Parathyroid adenoma (tissue), 2 donors: Measurements from ENCODE around the gene WDR53.
"Not testable (repeated sequence)": the region's sequence is repeated elsewhere in the genome, so short reads cannot be mapped to it uniquely, and the experiment has no call there.

Source experiments
- H2AFZ ChIP-seq: fragments of 300-600 bp; sonication (generic); one replicate; pipeline ENCODE4 v1.7.0; 2017; ENCODE audit warnings: antibody characterized with exemption, mild to moderate bottlenecking
- H3K27ac ChIP-seq: fragments of 300-600 bp; sonication (generic); one replicate; pipeline ENCODE4 v1.7.0; 2017
- H3K27me3 ChIP-seq: fragments of 300-600 bp; sonication (generic); one replicate; pipeline ENCODE4 v1.7.0; 2017; ENCODE audit warnings: low read length; ENCODE audit not compliant: control insufficient read depth, insufficient read depth
- H3K36me3 ChIP-seq: fragments of 300-600 bp; sonication (generic); one replicate; pipeline ENCODE4 v1.7.0; 2017; ENCODE audit warnings: low read length; ENCODE audit not compliant: control insufficient read depth, insufficient read depth
- H3K4me1 ChIP-seq: fragments of 300-600 bp; sonication (generic); one replicate; pipeline ENCODE4 v1.7.0; 2017; ENCODE audit warnings: control low read depth
- H3K4me2 ChIP-seq: fragments of 300-600 bp; sonication (generic); one replicate; pipeline ENCODE4 v1.7.0; 2017; ENCODE audit warnings: low read length
- H3K4me3 ChIP-seq: fragments of 300-600 bp; sonication (generic); one replicate; pipeline ENCODE4 v1.7.0; 2017; ENCODE audit warnings: low read depth, low read length
- H3K79me2 ChIP-seq: fragments of 300-600 bp; sonication (generic); one replicate; pipeline ENCODE4 v1.7.0; 2017; ENCODE audit warnings: control low read depth
- H3K9ac ChIP-seq: fragments of 300-600 bp; sonication (generic); one replicate; pipeline ENCODE4 v1.7.0; 2017; ENCODE audit warnings: mild to moderate bottlenecking
- H3K9me3 ChIP-seq: fragments of 300-600 bp; sonication (generic); one replicate; pipeline ENCODE4 v1.7.0; 2017; ENCODE audit warnings: low read length; ENCODE audit not compliant: control insufficient read depth
- TF ChIP-seq, protein P1 (sequence below): fragments of 300-600 bp; sonication (generic); IDR thresholded peaks from one replicate; pipeline ENCODE4 v1.7.0; 2017; ENCODE audit warnings: antibody characterized with exemption, mild to moderate bottlenecking
- donor health status: primary hyperparathyroidism.

WDR53 gene

DNA sequence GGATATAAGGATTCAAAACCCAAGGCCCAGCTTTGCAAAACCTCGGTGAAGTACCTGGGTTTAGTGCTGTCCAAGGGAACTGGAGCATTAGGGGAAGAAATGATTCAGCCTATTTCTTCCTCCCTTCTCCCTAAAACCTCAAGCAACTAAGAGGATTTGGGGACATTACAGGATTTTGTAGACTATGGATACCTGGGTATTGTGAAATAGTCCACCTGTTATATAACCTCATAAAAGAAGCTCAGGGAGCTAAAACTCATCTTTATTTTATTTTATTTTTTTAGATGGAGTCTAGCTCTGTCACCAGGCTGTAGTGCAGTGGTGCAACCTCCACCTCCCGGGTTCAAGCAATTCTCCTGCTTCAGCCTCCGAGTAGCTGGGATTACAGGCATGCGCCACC is 44.5 kb downstream of the WDR53 start:
- TF ChIP-seq, protein P1, sequence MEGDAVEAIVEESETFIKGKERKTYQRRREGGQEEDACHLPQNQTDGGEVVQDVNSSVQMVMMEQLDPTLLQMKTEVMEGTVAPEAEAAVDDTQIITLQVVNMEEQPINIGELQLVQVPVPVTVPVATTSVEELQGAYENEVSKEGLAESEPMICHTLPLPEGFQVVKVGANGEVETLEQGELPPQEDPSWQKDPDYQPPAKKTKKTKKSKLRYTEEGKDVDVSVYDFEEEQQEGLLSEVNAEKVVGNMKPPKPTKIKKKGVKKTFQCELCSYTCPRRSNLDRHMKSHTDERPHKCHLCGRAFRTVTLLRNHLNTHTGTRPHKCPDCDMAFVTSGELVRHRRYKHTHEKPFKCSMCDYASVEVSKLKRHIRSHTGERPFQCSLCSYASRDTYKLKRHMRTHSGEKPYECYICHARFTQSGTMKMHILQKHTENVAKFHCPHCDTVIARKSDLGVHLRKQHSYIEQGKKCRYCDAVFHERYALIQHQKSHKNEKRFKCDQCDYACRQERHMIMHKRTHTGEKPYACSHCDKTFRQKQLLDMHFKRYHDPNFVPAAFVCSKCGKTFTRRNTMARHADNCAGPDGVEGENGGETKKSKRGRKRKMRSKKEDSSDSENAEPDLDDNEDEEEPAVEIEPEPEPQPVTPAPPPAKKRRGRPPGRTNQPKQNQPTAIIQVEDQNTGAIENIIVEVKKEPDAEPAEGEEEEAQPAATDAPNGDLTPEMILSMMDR = no peak
- H3K27me3 ChIP-seq = no peaks in the 10 kb centered on the region

GRCh38 chr3:196521291-196521690 is 47.1 kb downstream of the WDR53 start:
- not testable (repeated sequence) for H3K9me3 ChIP-seq, H2AFZ ChIP-seq

More for the DNA sequence above, 44.5 kb downstream of the WDR53 start:
- Histone ChIP-seq H3K4me3 (no peak overlapping the region), H3K79me2 (no peaks in the 10 kb centered on the region), H3K9ac (no peak overlapping the region), H3K27ac (no peak overlapping the region), H3K4me1 (no peaks in the 10 kb centered on the region), H3K9me3 (no peaks in the 10 kb centered on the region), H3K36me3 (no peaks in the 10 kb centered on the region), H3K4me2 (no peak overlapping the region), H2AFZ (no peak overlapping the region)

GRCh38 chr3:196519718-196520082 is 48.7 kb downstream of the WDR53 start:
- Histone ChIP-seq H3K27me3 (no peaks in the 10 kb centered on the region), H3K79me2 (no peaks in the 10 kb centered on the region), H2AFZ (no peak overlapping the region), H3K4me1 (no peaks in the 10 kb centered on the region), H3K4me2 (no peak overlapping the region), H3K27ac (no peak overlapping the region), H3K36me3 (no peaks in the 10 kb centered on the region), H3K9me3 (no peaks in the 10 kb centered on the region), H3K4me3 (no peak overlapping the region), H3K9ac (no peak overlapping the region)
- TF ChIP-seq, protein P1 = no peak

More at GRCh38 chr3:196521291-196521690, 47.1 kb downstream of the WDR53 start:
- H3K27me3 ChIP-seq, H3K9ac ChIP-seq, H3K4me3 ChIP-seq, H3K4me2 ChIP-seq, H3K79me2 ChIP-seq, H3K4me1 ChIP-seq, H3K36me3 ChIP-seq, H3K27ac ChIP-seq: not testable (repeated sequence)

GRCh38 chr3:196518966-196519717 is 49.2 kb downstream of the WDR53 start:
- Histone ChIP-seq H3K4me3 (no peak overlapping the region), H3K36me3 (no peaks in the 10 kb centered on the region), H3K27me3 (no peaks in the 10 kb centered on the region), H3K79me2 (no peaks in the 10 kb centered on the region), H3K9me3 (no peaks in the 10 kb centered on the region), H3K27ac (no peak overlapping the region), H3K4me1 (no peaks in the 10 kb centered on the region), H3K4me2 (no peak overlapping the region), H3K9ac (no peak overlapping the region), H2AFZ (no peak overlapping the region)
- TF ChIP-seq, protein P1 = no peak

GRCh38 chr3:196517919-196518318 is 50.4 kb downstream of the WDR53 start:
- Histone ChIP-seq H3K27me3 (no peaks in the 10 kb centered on the region), H3K27ac (no peak overlapping the region), H3K9ac (no peak overlapping the region), H3K4me3 (no peak overlapping the region), H3K4me2 (no peak overlapping the region), H2AFZ (no peak overlapping the region), H3K79me2 (no peaks in the 10 kb centered on the region), H3K4me1 (no peaks in the 10 kb centered on the region), H3K36me3 (no peaks in the 10 kb centered on the region), H3K9me3 (no peaks in the 10 kb centered on the region)
- TF ChIP-seq, protein P1 = no peak
